ENCODE measurements around the gene BLM.
"Not testable (repeated sequence)": the region's sequence is repeated elsewhere in the genome, so short reads cannot be mapped to it uniquely, and the experiment has no call there.

BLM gene

GRCh38 chr15:90845201-90845949 is 128.2 kb downstream of the BLM start:
- DNase-seq (ENCODE audit: low read depth in 1 of 2, low spot score in 1 of 2) = no peak

GRCh38 chr15:90849424-90849823 is 132.3 kb downstream of the BLM start:
- DNase-seq (ENCODE audit: low read depth in 1 of 2, low spot score in 1 of 2) = not testable (repeated sequence)

GRCh38 chr15:90851114-90851513 is 134.0 kb downstream of the BLM start:
- no peak for DNase-seq (ENCODE audit: low read depth in 1 of 2, low spot score in 1 of 2)

- no peak for DNase-seq (ENCODE audit: low read depth in 1 of 2, low spot score in 1 of 2)
Observed at GRCh38 chr15:90851940-90852339, 134.8 kb downstream of the BLM start.

- no peak for DNase-seq (ENCODE audit: low read depth in 1 of 2, low spot score in 1 of 2)
Observed at GRCh38 chr15:90855139-90855538, 138.0 kb downstream of the BLM start.

GRCh38 chr15:90857337-90857736 is 140.2 kb downstream of the BLM start:
- DNase-seq (ENCODE audit: low read depth in 1 of 2, low spot score in 1 of 2) = no peak

- DNase-seq (ENCODE audit: low read depth in 1 of 2, low spot score in 1 of 2) = no peak
Observed at GRCh38 chr15:90857883-90858443, 140.8 kb downstream of the BLM start.

- DNase-seq (ENCODE audit: low read depth in 1 of 2, low spot score in 1 of 2) = no peak
Observed at GRCh38 chr15:90859234-90860131, 142.3 kb downstream of the BLM start.

- no peak for DNase-seq (ENCODE audit: low read depth in 1 of 2, low spot score in 1 of 2)
Observed at GRCh38 chr15:90860450-90860849, 143.3 kb downstream of the BLM start.

- no peak for DNase-seq (ENCODE audit: low read depth in 1 of 2, low spot score in 1 of 2)
Observed at GRCh38 chr15:90860942-90861675, 144.0 kb downstream of the BLM start.

GRCh38 chr15:90862487-90862886 is 145.3 kb downstream of the BLM start:
- no peak for DNase-seq (ENCODE audit: low read depth in 1 of 2, low spot score in 1 of 2)

- no peak for DNase-seq (ENCODE audit: low read depth in 1 of 2, low spot score in 1 of 2)
Observed at GRCh38 chr15:90862964-90863778, 146.0 kb downstream of the BLM start.

GRCh38 chr15:90863987-90864386 is 146.8 kb downstream of the BLM start:
- DNase-seq (ENCODE audit: low read depth in 1 of 2, low spot score in 1 of 2) = no peak

GRCh38 chr15:90864507-90864906 is 147.4 kb downstream of the BLM start:
- no peak for DNase-seq (ENCODE audit: low read depth in 1 of 2, low spot score in 1 of 2)

- no peak for DNase-seq (ENCODE audit: low read depth in 1 of 2, low spot score in 1 of 2)
Observed at GRCh38 chr15:90865702-90866101, 148.6 kb downstream of the BLM start.

Measured in stimulated activated CD4-positive, alpha-beta T cell treated with anti-CD3 and anti-CD28 coated beads, Interleukin-15, amount 100 ng/mL, for 1 hour (primary cell).